HG03060 (cell line): Measurements from ENCODE around the gene PGLYRP2.

ENCODE experiments used
- ATAC-seq: cut with Tn5 transposase; IDR thresholded peaks from one replicate; pipeline ENCODE4 v1.9.1; 2021; ENCODE audit warnings: low read depth, moderate number of reproducible peaks; ENCODE audit not compliant: unreplicated experiment

Gene PGLYRP2

DNA sequence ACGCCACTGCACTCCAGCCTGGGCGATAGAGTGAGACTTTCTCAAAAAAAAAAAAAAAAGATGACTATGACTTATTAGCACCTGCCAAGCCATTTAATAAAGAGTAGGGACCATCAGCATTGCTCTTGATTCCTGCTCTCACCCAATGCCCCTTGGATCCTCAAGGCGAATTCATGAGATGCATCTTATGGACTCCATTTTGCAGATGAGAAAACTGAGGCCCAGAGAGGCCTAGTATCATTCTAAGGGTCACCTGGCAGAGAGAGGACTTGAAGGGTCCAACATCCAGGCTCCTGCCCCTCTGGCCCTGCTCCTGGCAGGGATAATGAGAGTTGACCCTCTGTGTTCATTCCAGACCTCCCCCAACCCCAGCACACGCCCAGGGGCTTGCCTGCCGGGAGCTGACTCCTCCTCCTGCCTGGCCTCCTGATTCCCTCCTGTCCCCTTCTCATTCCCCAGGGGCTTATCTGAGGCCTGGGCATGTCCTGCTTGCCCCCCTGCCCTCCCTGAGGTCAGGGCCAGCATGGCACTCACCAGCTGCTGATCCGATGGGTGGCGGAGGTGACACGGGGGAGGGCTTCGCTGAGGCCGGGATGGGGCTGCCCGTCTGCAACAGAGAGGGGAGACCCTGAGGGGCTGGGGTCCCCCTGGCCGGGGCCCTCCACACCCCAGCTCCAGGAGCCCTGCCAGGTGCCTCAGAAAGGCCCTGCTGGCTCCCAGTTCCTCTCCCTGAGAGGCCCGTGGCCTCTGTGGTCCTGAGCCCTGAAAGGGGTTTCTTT lies 37.0 kb downstream of the PGLYRP2 start:
- no peak for ATAC-seq

DNA sequence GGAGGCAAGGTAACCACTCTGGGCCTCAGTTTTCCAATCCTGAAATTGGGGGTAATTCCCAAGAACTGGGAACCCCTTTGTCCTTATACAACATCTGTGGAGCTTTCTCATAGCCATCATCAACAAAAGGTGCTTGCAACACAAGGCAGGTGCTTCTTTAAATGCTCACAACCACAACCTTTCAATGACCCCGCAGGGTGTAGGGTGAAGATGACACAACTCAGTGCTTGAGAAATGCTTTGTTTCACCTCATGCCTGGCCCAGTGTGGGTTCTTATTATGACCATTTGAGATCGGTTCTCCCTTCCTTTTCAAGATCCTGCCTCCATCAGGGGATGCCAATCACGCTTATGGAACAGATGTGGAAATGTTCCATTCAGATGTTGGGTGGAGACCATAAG lies 38.0 kb downstream of the PGLYRP2 start:
- ATAC-seq = no peak

- ATAC-seq = no peak
Observed at GRCh38 chr19:15439821-15440641, 39.3 kb downstream of the PGLYRP2 start.

DNA sequence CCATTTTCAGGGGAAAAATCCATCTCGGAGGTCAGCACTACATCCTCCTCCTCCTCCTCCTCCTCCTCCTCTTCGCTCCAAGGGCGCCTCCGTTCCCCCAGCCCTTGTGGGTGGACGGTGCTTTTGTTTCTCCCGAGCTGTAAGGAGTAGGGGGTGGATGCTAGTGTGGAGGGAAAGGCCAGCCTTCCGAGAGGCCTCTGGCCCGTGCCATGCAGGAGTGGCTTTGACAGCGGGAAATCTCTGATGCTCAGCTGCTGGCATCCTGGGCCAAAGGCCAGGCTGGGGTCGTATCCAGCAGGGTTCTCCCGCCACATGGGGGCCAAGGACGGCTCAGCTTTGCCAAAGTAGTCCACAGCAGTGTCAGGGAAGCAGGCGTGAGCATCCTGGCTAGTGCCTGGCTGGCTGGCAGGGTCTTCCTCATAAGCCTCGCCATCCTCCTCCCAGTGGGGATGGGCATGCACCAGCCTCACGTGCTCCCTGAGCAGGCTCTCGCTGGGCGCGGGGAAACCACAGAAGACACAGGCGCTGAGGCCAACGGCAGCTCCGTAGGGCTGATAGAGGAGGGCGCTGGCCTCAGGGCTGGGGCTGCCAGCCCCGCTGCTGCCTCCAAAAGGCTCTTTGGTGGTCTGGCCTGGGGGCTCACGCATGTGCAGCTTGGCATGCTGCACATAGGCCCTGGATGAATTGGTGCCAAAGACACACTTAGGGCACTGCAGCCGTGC lies 40.1 kb downstream of the PGLYRP2 start:
- ATAC-seq = no peak

DNA sequence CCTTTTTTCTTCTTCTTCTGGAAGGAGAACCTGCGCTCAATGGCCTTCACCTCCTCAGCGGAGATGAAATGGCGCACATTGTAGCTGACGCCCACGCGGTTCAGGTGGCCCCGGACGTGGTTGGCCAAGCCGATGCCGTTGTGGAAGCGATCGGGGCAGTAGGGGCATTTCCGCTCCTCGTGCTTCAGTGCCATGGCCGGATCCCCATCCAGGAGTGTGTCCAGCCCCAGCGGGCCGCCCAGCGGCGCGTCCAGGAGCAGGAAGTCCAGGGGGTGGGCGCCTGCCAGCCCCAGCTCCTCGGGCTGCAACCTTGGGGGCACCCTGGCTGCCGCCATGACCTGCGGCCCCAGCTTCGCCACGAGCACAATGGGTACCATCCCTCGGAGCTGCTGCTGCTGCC lies 40.7 kb downstream of the PGLYRP2 start:
- ATAC-seq = no peak

- no peak for ATAC-seq
Observed at GRCh38 chr19:15438124-15438496, 41.2 kb downstream of the PGLYRP2 start.

- ATAC-seq = no peak
Observed at GRCh38 chr19:15437355-15438123, 41.8 kb downstream of the PGLYRP2 start.

- ATAC-seq = no peak
Observed at GRCh38 chr19:15436826-15437110, 42.5 kb downstream of the PGLYRP2 start.

- ATAC-seq = no peak
Observed at GRCh38 chr19:15436012-15436825, 43.1 kb downstream of the PGLYRP2 start.

DNA sequence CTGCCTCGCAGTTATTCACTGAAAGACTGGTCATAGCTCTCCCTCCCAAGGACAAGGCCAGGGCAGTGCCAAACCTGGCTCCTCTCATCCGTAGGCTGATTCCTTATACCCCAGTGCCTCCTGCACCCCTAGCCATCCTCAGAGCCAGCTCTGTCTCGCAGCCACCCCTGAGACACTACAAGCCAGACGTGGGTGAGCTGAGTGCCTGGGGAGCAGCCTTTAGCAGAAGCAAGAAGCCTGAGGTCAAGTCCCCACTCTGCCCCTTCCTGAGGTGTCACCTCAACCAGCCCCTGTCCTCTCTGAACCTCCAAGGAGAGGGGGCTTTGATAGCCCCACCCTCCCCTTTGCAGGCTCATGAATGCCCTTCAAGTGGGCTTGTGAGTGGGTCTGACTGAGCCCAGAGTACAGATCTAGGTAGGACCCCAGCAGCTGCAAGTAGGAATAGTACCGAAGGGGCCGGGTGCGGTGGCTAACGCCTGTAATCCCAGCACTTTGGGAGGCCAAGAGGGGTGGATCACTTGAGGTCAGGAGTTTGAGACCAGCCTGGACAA lies 45.7 kb downstream of the PGLYRP2 start:
- ATAC-seq = no peak

GRCh38 chr19:15432629-15433518 lies 46.4 kb downstream of the PGLYRP2 start:
- ATAC-seq = no peak

DNA sequence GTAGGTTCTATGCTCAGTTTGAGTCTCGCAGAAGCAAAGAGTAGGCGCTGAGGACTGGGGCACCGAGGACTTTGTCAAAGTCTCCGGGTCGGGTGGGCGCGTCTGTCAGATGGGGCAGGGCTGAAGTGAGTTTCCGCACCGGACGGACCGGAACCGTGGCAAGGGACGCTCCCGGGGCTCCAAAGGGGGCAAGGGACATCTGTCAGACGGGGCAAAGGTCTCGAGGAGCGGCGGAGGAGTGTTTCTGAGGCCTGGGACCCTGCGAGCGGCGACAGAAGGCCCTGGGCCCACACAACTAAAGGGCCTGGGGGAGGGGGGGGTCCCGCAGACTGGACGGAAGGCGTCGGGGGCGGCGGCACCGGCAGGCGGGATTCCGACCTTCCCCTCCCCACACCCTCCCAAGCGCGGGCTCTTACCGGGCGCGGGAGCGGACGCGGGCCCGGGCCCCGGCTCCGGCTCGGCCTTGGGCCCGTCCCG lies 47.2 kb downstream of the PGLYRP2 start:
- ATAC-seq = no peak

GRCh38 chr19:15431396-15432017 lies 47.8 kb downstream of the PGLYRP2 start:
- no peak for ATAC-seq

GRCh38 chr19:15430526-15431120 lies 48.7 kb downstream of the PGLYRP2 start:
- no peak for ATAC-seq

- no peak for ATAC-seq
Observed at GRCh38 chr19:15429825-15430467, 49.4 kb downstream of the PGLYRP2 start.

DNA sequence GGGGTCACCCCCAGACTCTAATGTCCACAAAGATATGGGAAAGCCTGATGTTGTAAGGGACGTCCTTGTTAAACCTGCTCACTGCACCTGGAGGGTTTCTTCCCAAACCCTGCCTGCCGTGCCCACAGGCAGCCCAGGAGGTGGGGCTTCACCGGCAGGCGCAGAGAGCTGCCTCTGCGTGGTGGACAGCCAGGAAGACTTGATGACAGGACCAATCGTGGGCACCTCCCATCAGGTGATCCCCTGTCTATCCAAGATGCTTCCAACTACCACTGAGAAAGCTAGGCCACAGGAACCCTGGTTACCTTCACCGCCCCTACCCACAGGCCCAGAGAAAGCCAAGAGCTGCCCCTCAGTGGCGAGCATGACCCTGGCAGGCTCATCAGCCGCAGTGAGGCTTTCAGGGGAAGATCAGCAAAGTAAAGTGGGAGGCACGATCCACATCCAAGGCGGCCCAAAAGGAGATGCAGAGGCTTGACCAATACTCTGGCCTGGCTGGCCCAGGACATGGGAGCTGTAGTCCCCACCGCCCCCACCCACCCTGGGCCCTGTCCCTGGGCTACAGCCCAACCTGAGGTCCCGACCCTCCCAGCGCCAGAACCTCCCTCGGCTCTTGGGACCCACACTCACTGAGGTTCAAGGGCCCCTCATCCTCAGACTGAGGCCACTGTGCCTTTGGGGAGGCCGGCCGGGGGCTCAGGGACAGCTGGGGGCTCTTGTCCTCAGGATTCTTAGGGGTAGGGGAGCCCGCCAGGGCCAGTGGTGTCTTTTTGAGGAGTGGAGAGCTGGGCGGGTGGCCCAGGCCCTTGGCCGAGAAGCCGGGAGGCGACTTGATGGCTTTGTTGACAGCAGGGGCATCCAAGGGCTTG lies 50.1 kb downstream of the PGLYRP2 start:
- no peak for ATAC-seq
